ENCODE data around the gene SOX8.

Gene SOX8

GRCh38 chr16:970386-970765 lies 11.2 kb upstream of the SOX8 start:
- intact Hi-C loops (cut with DNase I): loop anchor here (5.0 kb wide), 1 partner anchor 73 kb away; no protein-coding TSS in a partner anchor
- DNase-seq: peak in 1 of 42 donors; percentile 32

GRCh38 chr16:970766-971581 lies 10.6 kb upstream of the SOX8 start, which contains the start of gene LMF1:
Gene LMF1 (minus strand): TSS chr16:970984. CDS start chr16:970980, 4 bp downstream.
- intact Hi-C loops (cut with DNase I): loop anchor here (5.0 kb wide), 1 partner anchor 74 kb away; no protein-coding TSS in a partner anchor
- peak; percentile 89 to 99 (median 98) for DNase-seq

- intact Hi-C loops (cut with DNase I): loop anchor here (5.0 kb wide), 1 partner anchor 74 kb away; no protein-coding TSS in a partner anchor
Observed at GRCh38 chr16:971582-971905, 10.0 kb upstream of the SOX8 start.

GRCh38 chr16:971981-972315 lies 9.6 kb upstream of the SOX8 start:
- intact Hi-C loops (cut with DNase I): loop anchor here (5.0 kb wide), 1 partner anchor 75 kb away; no protein-coding TSS in a partner anchor
- DNase-seq: peak in 7 of 42 donors; percentile 17 to 62 (median 41)

More at GRCh38 chr16:971582-971905, 10.0 kb upstream of the SOX8 start:
- DNase-seq: peak in 1 of 42 donors; percentile 2

- intact Hi-C loops (cut with DNase I): loop anchor here (5.0 kb wide), 1 partner anchor 75 kb away; no protein-coding TSS in a partner anchor
- peak; percentile 84 to 97 (median 92) for DNase-seq
Observed at GRCh38 chr16:972316-973002, 9.1 kb upstream of the SOX8 start.

- intact Hi-C loops (cut with DNase I): loop anchor here (5.0 kb wide), 1 partner anchor 76 kb away; no protein-coding TSS in a partner anchor
- DNase-seq: peak in 5 of 42 donors; percentile 10 to 50 (median 30)
Observed at GRCh38 chr16:973366-973765, 8.2 kb upstream of the SOX8 start.

GRCh38 chr16:974001-974601 lies 7.5 kb upstream of the SOX8 start:
- intact Hi-C loops (cut with DNase I): loop anchor here (5.0 kb wide), 1 partner anchor 77 kb away; no protein-coding TSS in a partner anchor
- peak in 25 of 42 donors; percentile 42 to 79 (median 59) for DNase-seq

DNA sequence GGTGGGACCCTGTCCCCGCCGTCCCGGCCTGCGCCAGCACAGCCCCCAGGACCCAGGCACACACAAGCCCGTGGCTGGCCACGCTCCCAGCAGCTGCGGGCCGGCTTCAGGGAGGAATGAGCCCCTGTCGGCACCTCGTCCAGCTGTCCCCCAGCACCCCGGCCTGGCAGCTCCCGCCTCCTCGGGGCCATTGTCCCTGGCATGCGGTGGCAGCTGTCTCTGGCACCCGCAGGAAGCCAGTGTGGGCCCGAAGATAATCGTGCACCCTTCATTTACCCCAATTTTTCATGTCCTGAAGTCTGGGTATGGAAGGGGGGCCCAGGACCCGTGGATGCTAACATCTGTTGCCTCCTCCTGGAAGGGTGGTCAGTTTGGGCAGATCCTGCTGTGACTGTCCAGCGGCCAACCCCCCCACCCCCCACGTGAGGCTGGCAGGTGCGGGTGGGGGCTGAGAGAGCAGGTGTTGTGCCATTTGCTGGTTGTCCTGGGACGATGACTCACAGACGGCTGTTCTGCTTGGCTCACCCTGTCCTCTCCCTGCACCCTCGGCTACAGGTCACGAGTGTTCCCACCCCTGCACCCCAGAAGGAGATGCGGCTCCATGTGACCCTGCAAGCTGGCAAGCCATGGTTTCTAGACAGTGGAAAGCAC lies 6.8 kb upstream of the SOX8 start:
- intact Hi-C loops (cut with DNase I): loop anchor here (5.0 kb wide), 1 partner anchor 77 kb away; no protein-coding TSS in a partner anchor
- DNase-seq: peak; percentile 69 to 92 (median 81)

GRCh38 chr16:975291-975690 lies 6.3 kb upstream of the SOX8 start:
- intact Hi-C loops (cut with DNase I): no loop called here

DNA sequence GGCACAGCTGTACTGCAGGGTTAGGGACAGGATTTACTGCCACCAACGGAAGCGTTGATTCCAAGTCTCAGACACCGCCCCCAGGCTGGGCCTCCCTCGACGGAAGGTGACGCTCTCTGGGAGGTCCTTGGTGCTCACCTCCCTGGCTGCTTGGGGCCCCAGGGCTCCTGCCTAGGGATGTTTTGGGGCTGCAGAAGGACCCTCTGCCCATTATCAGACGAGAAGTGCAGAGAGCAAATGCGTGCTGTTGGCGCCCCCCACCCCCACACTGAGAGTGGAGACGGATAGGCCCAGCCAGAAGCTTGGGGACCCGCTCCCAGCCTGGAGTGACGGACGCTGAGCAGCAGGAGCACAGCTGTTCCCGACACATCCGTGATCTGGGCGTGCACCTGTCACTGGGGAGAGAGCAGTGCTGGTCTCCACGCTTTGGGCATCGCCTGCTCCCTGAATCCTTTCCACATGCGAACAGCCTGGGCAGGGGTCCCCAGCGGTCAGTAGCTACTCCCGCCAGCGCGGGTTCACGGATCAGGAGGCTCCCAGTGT lies 5.1 kb upstream of the SOX8 start:
- peak in 16 of 42 donors; percentile 15 to 61 (median 42) for DNase-seq
- intact Hi-C loops (cut with DNase I): no loop called here

More at GRCh38 chr16:975291-975690, 6.3 kb upstream of the SOX8 start:
- peak in 4 of 42 donors; percentile 8 to 31 (median 19) for DNase-seq

DNA sequence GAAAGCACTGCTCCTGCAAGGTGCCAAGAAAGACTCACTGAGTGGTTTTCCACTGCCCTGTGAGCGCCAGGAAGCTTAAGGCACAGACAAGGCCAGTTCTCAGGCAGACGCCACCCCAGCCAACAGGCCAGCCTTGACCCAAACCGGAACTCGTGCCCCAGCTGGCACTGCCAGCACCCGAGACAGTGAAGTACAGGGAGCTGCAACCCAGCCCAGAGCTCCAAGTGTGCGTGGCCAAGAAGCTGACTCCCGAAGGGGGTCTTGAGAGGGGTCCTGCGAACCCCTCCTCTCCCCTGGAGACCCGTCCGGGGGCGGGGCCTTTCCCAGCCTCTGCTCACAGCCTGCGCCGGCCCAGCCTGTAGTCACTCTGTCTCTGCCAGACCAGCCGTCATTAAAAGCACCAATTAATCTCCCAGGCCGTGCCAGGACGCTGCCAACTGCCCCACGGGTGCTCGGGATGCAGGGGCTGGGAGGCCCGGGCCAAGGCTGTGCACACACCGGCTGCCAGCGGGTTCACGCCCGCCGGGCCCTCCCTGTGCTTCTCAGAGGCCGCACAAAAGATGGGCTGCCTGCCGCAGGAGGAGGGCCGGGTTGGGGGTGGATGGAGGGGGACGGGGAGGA lies 4.4 kb upstream of the SOX8 start:
- DNase-seq: peak in 41 of 42 donors; percentile 66 to 93 (median 80)
- intact Hi-C loops (cut with DNase I): no loop called here

- DNase-seq: no peak
- intact Hi-C loops (cut with DNase I): no loop called here
Observed at GRCh38 chr16:977896-978295, 3.7 kb upstream of the SOX8 start.

- intact Hi-C loops (cut with DNase I): no loop called here
- DNase-seq: peak in 8 of 42 donors; percentile 12 to 62 (median 24)
Observed at GRCh38 chr16:978403-978802, 3.2 kb upstream of the SOX8 start.

GRCh38 chr16:979147-979546 lies 2.4 kb upstream of the SOX8 start:
- DNase-seq: peak in 2 of 42 donors; percentile 1 to 10
- intact Hi-C loops (cut with DNase I): no loop called here

DNA sequence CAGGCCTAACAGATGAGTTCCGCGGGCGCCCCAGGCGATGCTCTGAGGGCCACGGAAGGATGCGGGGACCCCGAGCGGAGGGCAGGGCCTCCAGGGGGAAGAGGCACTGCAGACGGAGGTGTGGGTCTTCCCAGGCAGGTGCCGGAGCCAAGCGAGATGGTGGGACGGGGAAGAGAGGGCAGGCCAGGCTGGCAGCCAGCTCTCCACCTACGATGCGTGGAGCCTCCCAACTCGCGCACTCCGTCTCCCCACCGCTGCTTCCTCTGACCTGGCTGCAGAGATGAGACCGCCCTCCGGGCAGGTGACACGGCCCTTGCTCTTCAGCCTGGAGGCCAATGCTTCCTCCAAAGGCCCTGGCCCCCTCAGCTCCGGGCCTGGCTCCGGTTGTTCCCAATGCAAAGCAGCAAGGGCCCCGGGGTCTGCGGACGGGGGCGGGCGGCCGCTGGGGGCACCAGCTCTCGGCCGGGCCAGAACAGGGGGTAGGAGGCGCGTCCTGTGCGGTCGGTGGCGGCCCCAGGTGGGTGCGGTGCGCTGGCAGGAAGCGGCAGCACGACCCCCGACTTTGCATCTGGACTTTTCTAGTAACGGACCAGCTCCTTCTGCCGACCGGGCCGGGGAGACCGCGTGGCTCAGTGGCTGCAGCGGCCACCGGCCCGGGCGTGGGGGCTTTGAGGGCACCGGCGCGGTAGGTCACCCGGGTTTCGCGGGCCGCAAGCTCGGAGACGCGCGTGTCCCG lies 1.5 kb upstream of the SOX8 start:
- intact Hi-C loops (cut with DNase I): loop anchor here (5.0 kb wide), 1 partner anchor 168 kb away; no protein-coding TSS in a partner anchor
- peak in 12 of 42 donors; percentile 10 to 62 (median 38) for DNase-seq

DNA sequence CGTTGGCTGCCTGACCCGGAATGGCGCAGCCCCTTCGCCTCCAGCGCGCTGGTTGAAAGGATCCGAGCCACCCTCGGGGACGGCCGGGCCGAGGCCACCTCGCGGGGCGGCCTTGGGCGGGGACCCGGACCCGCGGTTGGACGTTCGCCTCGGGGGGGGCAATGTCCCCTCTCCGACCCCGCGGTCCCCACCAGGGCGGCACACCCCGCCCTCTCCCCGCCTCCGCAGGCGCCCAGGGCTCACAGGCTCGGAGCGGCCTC lies 1.0 kb upstream of the SOX8 start:
- intact Hi-C loops (cut with DNase I): loop anchor here (5.0 kb wide), 1 partner anchor 168 kb away; no protein-coding TSS in a partner anchor
- peak in 9 of 42 donors; percentile 19 to 62 (median 40) for DNase-seq

Data from head of caudate nucleus (tissue), 42 donors.